DMS 273 (cell line): ENCODE results near the gene MEI1.
"Not testable (repeated sequence)": the region's sequence is repeated elsewhere in the genome, so short reads cannot be mapped to it uniquely, and the experiment has no call there.

Source experiments
- DNase-seq: peaks from one replicate; lab custom pipeline; 2025; ENCODE audit not compliant: unreplicated experiment; lab: John Stamatoyannopoulos, UW

Gene MEI1

GRCh38 chr22:41699264-41700107 lies at the start of gene MEI1:
TSS of gene MEI1 (plus strand) at chr22:41699503. CDS start at chr22:41699539, 36 bp downstream.
- no peak for DNase-seq

GRCh38 chr22:41650229-41650628 lies 49.1 kb upstream of the MEI1 start:
- DNase-seq: no peak

- no peak for DNase-seq
These were observed 48.5 kb upstream of the MEI1 start for GRCh38 chr22:41650821-41651220.

- DNase-seq: no peak
These were observed 45.0 kb upstream of the MEI1 start for GRCh38 chr22:41654322-41654721.

- no peak for DNase-seq
These were observed 42.7 kb upstream of the MEI1 start for GRCh38 chr22:41656556-41656955.

GRCh38 chr22:41657709-41658108 lies 41.6 kb upstream of the MEI1 start:
- no peak for DNase-seq

- DNase-seq: no peak
These were observed 40.4 kb upstream of the MEI1 start for GRCh38 chr22:41658869-41659268.

- DNase-seq: no peak
These were observed 39.4 kb upstream of the MEI1 start for GRCh38 chr22:41659941-41660340.

- peak; percentile 7 for DNase-seq
These were observed 38.9 kb upstream of the MEI1 start for GRCh38 chr22:41660416-41660815.

- no peak for DNase-seq
These were observed 38.2 kb upstream of the MEI1 start for GRCh38 chr22:41661088-41661487.

GRCh38 chr22:41661713-41662112 lies 37.6 kb upstream of the MEI1 start:
- DNase-seq: no peak

- DNase-seq: not testable (repeated sequence)
These were observed 35.7 kb upstream of the MEI1 start for GRCh38 chr22:41663594-41663993.

- no peak for DNase-seq
These were observed 34.8 kb upstream of the MEI1 start for GRCh38 chr22:41664490-41664889.

GRCh38 chr22:41664951-41665350 lies 34.4 kb upstream of the MEI1 start:
- DNase-seq: peak; percentile 16

GRCh38 chr22:41668971-41669911 lies 30.1 kb upstream of the MEI1 start:
- DNase-seq: no peak

GRCh38 chr22:41672096-41672495 lies 27.2 kb upstream of the MEI1 start:
- DNase-seq: not testable (repeated sequence)

- peak; percentile 34 for DNase-seq
These were observed 26.4 kb upstream of the MEI1 start for GRCh38 chr22:41672780-41673509.

- DNase-seq: no peak
These were observed 24.4 kb upstream of the MEI1 start for GRCh38 chr22:41674846-41675340.

- no peak for DNase-seq
These were observed 23.2 kb upstream of the MEI1 start for GRCh38 chr22:41676134-41676533.

GRCh38 chr22:41681616-41682015 lies 17.7 kb upstream of the MEI1 start:
- no peak for DNase-seq
